ENCODE results near the gene ZBTB45. TPM values are rescaled to one million over a fixed set of nuclear protein-coding genes. Genes with fewer than 3 reads are reported as not detected.
"Not testable (repeated sequence)": the region's sequence is repeated elsewhere in the genome, so short reads cannot be mapped to it uniquely, and the experiment has no call there.

ZBTB45 gene
- total RNA-seq, 4 donors from 2014 or later = 6.9 to 17.7 (median 8.5) TPM

DNA sequence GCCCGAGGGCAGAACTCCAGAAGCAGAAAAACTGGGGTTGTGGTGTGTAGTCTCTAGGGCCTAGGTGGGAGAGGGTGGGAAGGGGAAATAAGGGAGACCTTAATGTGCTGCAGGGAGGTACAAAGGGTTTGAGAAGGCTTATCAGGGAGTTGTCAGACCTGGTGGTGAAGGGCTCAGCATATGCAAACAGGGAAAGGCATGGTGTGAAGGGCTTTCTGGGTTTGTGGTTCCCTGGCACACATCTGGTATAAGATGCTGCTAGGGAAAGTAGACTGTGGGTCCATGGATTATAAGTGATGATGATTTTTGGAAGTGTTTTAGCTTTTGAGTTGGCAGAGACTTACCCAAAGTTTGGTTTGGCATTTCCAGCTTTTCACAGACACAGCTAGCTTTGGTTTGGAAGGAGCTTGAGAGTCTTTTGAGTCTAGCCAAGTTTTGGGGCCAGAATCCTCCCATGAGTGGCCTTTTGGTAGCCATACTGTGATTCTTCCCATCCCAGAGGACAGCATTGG is 26.5 kb upstream of the ZBTB45 start:
- intact Hi-C loops (cut with DNase I) = no loop called here
- TF ChIP-seq POLR2A (IDR thresholded peaks at IDR 0.05) = no peak
- TF ChIP-seq, protein P1, sequence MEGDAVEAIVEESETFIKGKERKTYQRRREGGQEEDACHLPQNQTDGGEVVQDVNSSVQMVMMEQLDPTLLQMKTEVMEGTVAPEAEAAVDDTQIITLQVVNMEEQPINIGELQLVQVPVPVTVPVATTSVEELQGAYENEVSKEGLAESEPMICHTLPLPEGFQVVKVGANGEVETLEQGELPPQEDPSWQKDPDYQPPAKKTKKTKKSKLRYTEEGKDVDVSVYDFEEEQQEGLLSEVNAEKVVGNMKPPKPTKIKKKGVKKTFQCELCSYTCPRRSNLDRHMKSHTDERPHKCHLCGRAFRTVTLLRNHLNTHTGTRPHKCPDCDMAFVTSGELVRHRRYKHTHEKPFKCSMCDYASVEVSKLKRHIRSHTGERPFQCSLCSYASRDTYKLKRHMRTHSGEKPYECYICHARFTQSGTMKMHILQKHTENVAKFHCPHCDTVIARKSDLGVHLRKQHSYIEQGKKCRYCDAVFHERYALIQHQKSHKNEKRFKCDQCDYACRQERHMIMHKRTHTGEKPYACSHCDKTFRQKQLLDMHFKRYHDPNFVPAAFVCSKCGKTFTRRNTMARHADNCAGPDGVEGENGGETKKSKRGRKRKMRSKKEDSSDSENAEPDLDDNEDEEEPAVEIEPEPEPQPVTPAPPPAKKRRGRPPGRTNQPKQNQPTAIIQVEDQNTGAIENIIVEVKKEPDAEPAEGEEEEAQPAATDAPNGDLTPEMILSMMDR (IDR thresholded peaks at IDR 0.05) = no peak
- H3K36me3 ChIP-seq = peaks cover 41 to 42% of the 10 kb centered on the region in 2 donors
- H3K27ac ChIP-seq = no peak overlapping the region
- DNase-seq = no peak
- H3K4me3 ChIP-seq (replicated peaks in 1 of 3) = peak overlapping the region in 1 of 3 donors; percentile 96
- H3K4me1 ChIP-seq = peaks cover 22 to 23% of the 10 kb centered on the region in 2 donors
- 25 to 35% methylated on average over 1 of the region's 1 CpG for WGBS, 2 donors
- H3K9me3 ChIP-seq = no peaks in the 10 kb centered on the region
- no peaks in the 10 kb centered on the region for H3K27me3 ChIP-seq

DNA sequence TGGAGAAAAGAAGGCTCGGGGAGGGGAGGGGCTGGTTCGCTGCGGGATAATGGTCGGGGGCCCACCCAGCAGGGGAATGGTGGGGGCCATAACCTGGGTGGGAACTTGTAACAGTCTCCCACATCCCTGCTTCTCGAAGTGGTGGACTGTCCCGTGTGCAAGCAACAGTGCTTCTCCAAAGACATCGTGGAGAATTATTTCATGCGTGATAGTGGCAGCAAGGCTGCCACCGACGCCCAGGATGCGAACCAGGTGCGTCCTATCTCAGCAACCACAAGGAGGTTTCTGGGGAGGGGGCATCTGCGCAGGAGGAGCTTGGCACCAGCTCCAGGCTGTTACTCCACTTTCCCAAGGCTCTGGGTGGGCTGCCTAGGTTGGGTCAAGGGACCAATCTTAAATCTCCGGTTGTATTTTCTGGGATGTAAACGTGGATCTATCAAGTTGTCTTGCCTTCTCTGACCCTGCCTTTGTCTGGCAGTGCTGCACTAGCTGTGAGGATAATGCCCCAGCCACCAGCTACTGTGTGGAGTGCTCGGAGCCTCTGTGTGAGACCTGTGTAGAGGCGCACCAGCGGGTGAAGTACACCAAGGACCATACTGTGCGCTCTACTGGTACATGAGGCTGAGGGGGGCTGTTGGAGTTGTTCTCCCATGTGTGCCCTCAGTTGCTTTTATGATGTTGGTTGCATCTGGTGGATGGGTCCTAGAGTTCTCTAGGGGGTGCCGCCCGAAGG is 25.8 kb upstream of the ZBTB45 start:
- peaks cover 35 to 36% of the 10 kb centered on the region in 2 donors for H3K36me3 ChIP-seq
- no peaks in the 10 kb centered on the region for H3K9me3 ChIP-seq
- 13% methylated on average over 12 to 16 of the region's 21 CpGs for WGBS, 2 donors
- no peaks in the 10 kb centered on the region for H3K27me3 ChIP-seq
- peaks cover 22 to 23% of the 10 kb centered on the region in 2 donors for H3K4me1 ChIP-seq
- no peak for DNase-seq
- H3K27ac ChIP-seq = peak overlapping the region in 2 of 3 donors; percentile 49 to 73
- TF ChIP-seq POLR2A (IDR thresholded peaks at IDR 0.05) = no peak
- TF ChIP-seq, protein P1 (IDR thresholded peaks at IDR 0.05) = no peak
- intact Hi-C loops (cut with DNase I) = no loop called here
- H3K4me3 ChIP-seq (replicated peaks in 1 of 3) = peak overlapping the region; percentile 45 to 96 (median 85)

DNA sequence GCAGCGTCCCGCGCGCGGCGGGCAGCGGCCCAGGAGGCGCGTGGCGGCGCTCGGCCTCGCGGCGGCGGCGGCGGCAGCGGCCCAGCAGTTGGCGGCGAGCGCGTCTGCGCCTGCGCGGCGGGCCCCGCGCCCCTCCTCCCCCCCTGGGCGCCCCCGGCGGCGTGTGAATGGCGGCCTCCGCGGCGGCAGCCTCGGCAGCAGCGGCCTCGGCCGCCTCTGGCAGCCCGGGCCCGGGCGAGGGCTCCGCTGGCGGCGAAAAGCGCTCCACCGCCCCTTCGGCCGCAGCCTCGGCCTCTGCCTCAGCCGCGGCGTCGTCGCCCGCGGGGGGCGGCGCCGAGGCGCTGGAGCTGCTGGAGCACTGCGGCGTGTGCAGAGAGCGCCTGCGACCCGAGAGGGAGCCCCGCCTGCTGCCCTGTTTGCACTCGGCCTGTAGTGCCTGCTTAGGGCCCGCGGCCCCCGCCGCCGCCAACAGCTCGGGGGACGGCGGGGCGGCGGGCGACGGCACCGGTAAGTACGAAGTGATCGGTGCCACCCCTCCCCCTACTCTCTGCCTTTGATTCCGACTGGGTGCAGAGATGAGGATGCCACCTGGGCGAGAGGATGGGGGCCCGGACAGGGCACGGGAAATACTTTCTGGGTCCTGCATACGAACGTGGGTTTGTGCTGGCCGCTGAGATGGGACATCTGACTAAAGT is 25.1 kb upstream of the ZBTB45 start:
- Histone ChIP-seq H3K4me1 (peaks cover 22 to 23% of the 10 kb centered on the region in 2 donors), H3K36me3 (peaks cover 28 to 29% of the 10 kb centered on the region in 2 donors), H3K9me3 (no peaks in the 10 kb centered on the region), H3K27me3 (no peaks in the 10 kb centered on the region), H3K4me3 (replicated peaks in 1 of 3) (peak overlapping the region; percentile 45 to 96 (median 85)), H3K27ac (peak overlapping the region; percentile 97 to 98 (median 97))
- TF ChIP-seq, protein P1 (IDR thresholded peaks at IDR 0.05) = peak in 1 of 6 experiments; percentile 2
- TF ChIP-seq POLR2A (IDR thresholded peaks at IDR 0.05) = no peak
- intact Hi-C loops (cut with DNase I) = no loop called here
- 0% methylated on average over 8 to 12 of the region's 92 CpGs for WGBS, 2 donors
- DNase-seq = peak; percentile 43 to 52

DNA sequence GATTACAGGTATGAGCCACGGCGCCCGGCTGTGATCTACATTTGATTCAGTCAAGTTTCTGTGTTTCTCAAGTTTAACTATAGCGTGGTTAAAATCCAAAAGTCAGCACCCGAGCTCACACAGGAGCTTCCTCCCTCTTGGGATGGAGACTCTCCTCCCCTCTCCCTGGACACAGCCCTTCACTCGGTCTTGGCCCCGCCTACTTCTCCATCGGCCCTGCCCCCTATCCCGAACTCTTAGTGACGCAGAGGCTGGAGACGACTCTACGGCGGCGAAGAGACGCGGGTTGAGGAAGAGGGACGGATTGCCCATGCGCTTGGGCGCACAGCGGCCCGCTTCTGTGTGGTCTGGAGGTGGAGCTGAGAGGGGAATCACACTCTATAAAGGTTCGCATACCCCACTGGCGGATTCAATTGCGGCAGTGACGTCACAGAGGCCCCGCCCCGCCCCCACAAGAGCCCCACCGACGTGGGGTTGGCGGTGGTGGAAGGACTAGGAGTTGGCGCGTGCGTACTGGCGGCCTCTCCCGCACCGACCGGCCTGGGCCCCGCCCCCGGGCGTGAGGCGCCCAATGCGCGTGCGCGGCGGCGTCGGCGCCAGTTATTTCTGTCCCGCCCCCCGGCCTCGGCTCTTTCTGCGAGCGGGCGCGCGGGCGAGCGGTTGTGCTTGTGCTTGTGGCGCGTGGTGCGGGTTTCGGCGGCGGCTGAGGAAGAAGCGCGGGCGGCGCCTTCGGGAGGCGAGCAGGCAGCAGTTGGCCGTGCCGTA is 24.4 kb upstream of the ZBTB45 start, which contains the start of gene TRIM28:
TRIM28 (plus strand) TSS at position 239 of the 765 bp plus-strand sequence. CDS start 694 bp downstream, outside the sequence.
- 0 to 1% methylated on average over 7 to 23 of the region's 73 CpGs for WGBS, 2 donors
- H3K36me3 ChIP-seq = peaks cover 21 to 22% of the 10 kb centered on the region in 2 donors

DNA sequence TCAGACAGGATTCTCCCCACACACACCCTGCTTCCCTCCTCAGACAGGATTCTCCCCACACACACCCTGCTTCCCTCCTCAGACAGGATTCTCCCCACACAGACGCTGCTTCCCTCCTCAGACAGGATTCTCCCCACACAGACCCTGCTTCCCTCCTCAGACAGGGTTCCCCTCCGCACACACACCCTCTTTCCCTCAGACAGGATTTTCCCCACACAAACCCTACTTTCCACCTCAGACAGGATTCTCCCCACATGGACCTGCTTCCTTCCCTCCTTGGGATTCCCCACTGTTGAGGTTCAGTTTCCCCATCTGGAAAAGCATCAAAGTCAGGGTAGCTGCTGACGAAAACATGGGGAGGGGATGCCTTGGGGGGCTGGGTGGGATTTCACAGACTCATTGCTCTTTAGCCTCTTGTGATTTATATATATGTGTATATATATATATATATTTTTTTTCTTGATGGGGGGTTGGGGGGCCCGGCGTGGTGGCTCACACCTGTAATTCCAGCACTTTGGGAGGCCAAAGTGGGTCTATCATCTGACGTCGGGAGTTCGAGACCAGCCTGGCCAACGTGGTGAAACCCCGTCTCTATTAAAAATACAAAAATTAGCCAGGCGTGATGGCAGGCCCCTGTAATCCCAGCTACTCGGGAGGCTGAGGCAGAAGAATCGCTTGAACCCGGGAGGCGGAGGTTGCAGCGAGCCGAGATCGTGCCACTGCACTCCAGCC is 23.2 kb upstream of the ZBTB45 start:
- 66 to 71% methylated on average over 18 of the region's 18 CpGs for WGBS, 2 donors
- intact Hi-C loops (cut with DNase I); H3K27me3 ChIP-seq; H3K4me3 ChIP-seq (replicated peaks in 1 of 3); DNase-seq; H3K9me3 ChIP-seq; H3K36me3 ChIP-seq: not testable (repeated sequence)
- Histone ChIP-seq H3K27ac (peak overlapping the region in 2 of 3 donors; percentile 97), H3K4me1 (peaks cover 31 to 33% of the 10 kb centered on the region in 2 donors)

More for the DNA sequence above, 24.4 kb upstream of the ZBTB45 start, which contains the start of gene TRIM28:
- H3K4me1 ChIP-seq = peaks cover 22 to 23% of the 10 kb centered on the region in 2 donors
- H3K4me3 ChIP-seq (replicated peaks in 1 of 3) = peak within 1 kb of the TSS; percentile 45 to 96 (median 85)
- intact Hi-C loops (cut with DNase I) = no loop called here
- no peaks in the 10 kb centered on the region for H3K9me3 ChIP-seq
- TF ChIP-seq POLR2A (IDR thresholded peaks at IDR 0.05) = peak; percentile 97
- TF ChIP-seq, protein P1 (IDR thresholded peaks at IDR 0.05) = peak in 1 of 6 experiments; percentile 1
- H3K27me3 ChIP-seq = no peaks in the 10 kb centered on the region
- peak; percentile 98 for DNase-seq
- H3K27ac ChIP-seq = peak within 1 kb of the TSS; percentile 97 to 98 (median 97)

DNA sequence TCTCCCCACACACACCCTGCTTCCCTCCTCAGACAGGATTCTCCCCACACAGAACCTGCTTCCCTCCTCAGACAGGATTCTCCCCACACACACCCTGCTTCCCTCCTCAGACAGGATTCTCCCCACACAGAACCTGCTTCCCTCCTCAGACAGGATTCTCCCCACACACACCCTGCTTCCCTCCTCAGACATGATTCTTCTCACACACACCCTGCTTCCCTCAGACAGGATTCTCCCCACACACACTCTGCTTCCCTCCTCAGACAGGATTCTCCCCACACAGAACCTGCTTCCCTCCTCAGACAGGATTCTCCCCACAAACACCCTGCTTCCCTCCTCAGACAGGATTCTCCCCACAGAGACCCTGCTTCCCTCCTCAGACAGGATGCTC is 19.6 kb upstream of the ZBTB45 start:
- H3K27me3 ChIP-seq; intact Hi-C loops (cut with DNase I); H3K27ac ChIP-seq; H3K9me3 ChIP-seq; DNase-seq; H3K36me3 ChIP-seq; H3K4me3 ChIP-seq (replicated peaks in 1 of 3): not testable (repeated sequence)
- H3K4me1 ChIP-seq = peaks cover 15 to 16% of the 10 kb centered on the region in 2 donors

Data from thyroid gland (tissue), 4 donors.